Fibroblast of upper back skin (primary cell): ENCODE data around the gene TMEM38B.
"Not testable (repeated sequence)": the region's sequence is repeated elsewhere in the genome, so short reads cannot be mapped to it uniquely, and the experiment has no call there.

ENCODE experiments used
- DNase-seq: peaks from one replicate; pipeline ENCODE4 v3.0.0-alpha.2; 2013

The TMEM38B gene

GRCh38 chr9:105728230-105728629 lies 33.9 kb downstream of the TMEM38B start:
- not testable (repeated sequence) for DNase-seq

DNA sequence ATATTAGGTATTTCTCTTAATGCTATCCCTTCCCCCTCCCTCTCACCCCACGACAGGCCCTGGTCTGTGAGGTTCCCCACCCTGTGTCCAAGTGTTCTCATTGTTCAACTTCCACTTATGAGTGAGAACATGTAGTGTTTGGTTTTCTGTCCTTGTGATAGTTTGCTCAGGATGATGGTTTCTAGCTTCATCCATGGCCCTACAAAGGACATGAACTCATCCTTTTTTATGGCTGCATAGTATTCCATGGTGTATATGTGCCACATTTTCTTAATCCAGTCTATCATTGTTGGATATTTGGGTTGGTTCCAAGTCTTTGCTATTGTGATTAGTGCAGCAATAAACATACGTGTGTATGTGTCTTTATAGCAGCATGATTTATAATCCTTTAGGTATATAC lies 37.1 kb downstream of the TMEM38B start:
- DNase-seq: not testable (repeated sequence)

- DNase-seq: no peak
Observed at GRCh38 chr9:105735366-105735765, 41.0 kb downstream of the TMEM38B start.

DNA sequence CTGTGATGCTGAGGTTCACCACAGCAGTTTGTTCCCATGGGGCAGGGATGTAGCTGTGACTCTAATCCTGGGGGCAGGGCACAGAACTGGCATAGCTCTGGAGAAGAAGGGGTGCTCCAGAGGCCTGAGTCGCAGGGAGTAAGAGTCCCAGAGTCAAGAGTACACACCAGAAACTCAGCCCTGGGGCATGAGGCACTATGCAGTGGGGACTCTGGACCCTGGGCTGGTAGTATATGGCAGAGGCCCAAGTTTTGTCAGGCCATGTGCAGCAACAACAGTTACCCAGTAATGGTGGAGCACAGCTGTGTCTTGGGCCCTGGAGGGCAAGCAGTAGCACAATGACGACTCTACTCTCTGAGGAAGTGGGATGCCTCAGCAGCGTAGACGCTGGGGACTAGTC lies 42.9 kb downstream of the TMEM38B start:
- no peak for DNase-seq

DNA sequence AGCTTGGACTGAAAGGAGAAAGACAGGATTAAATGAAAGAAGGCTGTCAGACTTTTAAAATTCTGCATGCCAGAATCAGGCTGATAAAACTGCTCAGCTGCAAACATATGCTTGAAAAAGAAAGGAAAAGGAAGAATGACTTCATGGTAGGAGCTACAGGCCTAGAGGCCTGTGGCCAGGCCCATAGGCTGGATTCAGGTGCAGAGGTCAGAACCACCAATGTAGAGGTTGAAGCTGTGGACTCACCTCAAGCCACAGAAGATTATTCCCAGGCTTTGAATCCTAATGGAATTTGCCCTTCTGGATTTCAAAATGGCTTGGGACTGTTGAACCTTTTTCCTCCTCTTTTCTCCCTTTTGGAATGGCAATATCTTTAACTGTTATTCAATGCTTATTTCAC lies 47.7 kb downstream of the TMEM38B start:
- DNase-seq: no peak

DNA sequence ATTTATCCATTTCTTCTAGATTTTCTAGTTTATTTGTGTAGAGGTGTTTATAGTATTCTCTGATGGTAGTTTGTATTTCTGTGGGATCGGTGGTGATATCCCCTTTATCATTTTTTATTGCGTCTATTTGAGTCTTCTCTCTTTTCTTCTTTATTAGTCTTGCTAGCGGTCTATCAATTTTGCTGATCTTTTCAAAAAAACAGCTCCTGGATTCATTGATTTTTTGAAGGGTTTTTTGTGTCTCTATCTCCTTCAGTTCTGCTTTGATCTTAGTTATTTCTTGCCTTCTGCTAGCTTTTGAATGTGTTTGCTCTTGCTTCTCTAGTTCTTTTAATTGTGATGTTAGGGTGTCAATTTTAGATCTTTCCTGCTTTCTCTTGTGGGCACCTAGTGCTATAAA lies 53.0 kb downstream of the TMEM38B start:
- not testable (repeated sequence) for DNase-seq

GRCh38 chr9:105751761-105752160 lies 57.4 kb downstream of the TMEM38B start:
- no peak for DNase-seq

GRCh38 chr9:105757496-105758251 lies 63.3 kb downstream of the TMEM38B start:
- no peak for DNase-seq

DNA sequence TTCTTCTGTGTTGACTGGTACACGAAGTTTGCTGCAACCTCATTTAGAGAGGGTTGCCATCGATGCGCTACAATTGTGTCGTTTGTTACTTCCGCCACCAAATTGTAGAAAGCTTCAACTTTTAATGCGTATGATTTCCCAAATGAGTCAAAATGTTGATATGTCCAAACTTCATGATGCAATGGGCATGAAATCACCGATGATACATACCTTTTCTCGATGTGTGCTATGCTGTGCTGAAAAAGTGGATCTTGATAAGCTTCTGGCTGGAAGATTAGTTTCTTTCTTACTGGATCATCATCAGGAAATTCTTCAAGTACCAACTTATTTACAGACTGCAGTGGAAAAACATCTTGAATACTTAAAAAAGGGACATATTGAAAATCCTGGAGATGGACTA lies 65.7 kb downstream of the TMEM38B start:
- DNase-seq: peak; percentile 13

DNA sequence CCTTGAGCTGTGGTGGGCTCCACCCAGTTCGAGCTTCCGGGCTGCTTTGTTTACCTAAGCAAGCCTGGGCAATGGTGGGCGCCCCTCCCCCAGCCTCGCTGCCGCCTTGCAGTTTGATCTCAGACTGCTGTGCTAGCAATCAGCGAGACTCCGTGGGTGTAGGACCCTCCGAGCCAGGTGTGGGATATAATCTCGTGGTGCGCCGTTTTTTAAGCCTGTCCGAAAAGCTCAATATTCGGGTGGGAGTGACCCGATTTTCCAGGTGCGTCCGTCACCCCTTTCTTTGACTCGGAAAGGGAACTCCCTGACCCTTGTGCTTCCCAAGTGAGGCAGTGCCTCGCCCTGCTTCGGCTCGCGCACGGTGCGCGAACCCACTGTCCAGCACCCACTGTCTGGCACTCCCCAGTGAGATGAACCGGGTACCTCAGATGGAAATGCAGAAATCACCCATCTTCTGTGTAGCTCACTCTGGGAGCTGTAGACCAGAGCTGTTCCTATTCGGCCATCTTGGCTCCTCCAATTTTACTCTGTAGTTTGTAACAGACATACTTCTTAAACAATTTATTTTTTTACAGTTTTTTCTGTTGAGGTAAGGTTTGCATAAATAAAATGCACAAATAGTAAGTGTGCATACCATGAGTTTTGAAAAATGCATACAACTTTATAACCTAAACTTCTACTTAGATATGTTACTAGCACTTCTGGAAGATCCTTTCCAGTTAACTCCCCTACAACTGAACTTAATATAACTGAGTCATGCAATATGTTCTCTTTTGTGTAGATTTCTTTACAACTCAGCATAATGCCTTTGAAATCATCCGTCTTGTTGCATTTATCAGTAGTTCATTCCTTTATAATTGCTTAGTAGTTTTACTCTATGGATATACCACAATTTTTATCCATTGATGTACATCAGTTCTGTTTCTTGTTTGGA lies 88.5 kb downstream of the TMEM38B start:
- DNase-seq: not testable (repeated sequence)

DNA sequence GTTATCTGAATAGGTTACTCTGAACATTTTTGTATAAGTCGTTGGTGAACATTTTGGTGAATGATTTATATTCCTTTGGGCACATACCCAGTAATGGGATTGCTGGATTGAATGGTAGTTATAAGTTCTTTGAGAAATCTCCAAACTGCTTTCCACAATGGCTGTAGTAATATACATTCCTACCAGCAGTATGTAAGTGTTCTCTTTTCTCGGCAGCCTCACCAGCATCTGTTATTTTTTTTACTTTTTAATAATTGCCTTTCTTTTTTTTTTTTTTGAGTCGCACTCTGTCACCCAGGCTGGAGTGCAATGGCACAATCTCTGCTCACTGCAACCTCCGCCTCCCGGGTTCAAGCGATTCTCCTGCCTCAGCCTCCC lies 89.1 kb downstream of the TMEM38B start:
- DNase-seq: not testable (repeated sequence)

GRCh38 chr9:105786796-105787195 lies 92.5 kb downstream of the TMEM38B start:
- DNase-seq: not testable (repeated sequence)

GRCh38 chr9:105816202-105816744 lies 121.9 kb downstream of the TMEM38B start:
- DNase-seq: no peak

GRCh38 chr9:105816981-105817380 lies 122.6 kb downstream of the TMEM38B start:
- no peak for DNase-seq

DNA sequence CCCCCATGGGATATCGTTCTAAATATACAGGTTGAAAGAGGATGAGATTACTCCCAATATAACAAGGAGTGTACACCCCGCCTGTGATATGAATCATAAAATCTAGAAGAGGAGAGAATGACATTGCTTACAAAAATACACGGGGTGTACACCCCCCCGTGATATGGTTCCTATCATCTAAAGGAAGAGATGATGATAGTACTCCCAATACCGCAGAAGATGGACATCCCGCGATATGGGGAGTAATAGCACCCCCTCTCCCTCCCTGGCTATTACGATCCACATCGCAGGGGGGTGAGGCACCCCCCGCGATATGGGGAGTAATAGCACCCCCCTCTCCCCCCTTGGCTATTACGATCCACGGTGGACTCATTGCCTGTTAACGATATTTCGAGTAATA lies 124.6 kb downstream of the TMEM38B start:
- no peak for DNase-seq

GRCh38 chr9:105822814-105823213 lies 128.5 kb downstream of the TMEM38B start:
- no peak for DNase-seq
